Measurements from ENCODE around the gene HOXD12.

Gene HOXD12

DNA sequence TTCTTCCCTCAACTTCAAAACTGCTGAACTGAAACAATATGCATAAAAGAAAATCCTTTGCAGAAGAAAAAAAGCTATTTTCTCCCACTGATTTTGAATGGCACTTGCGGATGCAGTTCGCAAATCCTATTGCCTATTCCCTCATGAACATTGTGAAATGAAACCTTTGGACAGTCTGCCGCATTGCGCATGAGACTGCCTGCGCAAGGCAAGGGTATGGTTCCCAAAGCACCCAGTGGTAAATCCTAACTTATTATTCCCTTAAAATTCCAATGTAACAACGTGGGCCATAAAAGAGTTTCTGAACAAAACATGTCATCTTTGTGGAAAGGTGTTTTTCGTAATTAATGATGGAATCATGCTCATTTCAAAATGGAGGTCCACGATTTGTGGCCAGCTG is 38.3 kb downstream of the HOXD12 start:
- Histone ChIP-seq H3K4me3 (IDR thresholded peaks at IDR 0.05; ENCODE audit: insufficient read depth, low read depth, low read length) (no peak overlapping the region), H3K9ac (no peak overlapping the region)

DNA sequence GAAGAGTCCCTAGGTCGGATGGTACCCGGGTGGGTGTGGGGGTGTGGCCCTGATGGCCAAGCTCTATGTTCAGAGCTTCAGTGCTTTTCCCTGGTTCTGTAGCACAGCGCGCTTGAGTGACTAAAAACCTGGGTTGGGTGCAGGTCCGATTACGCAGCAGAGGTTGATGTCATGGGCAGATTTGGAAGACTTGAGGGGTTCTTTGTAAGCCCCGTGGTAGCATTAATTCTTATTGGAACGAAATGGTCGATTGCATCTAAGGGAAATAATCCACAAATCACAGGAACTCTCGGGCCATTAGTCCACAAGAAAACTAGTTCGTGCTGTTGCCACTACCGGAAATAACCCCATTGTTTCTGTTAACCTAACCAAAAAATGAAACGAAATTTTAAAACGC is 38.9 kb downstream of the HOXD12 start:
- Histone ChIP-seq H4K20me1 (ENCODE audit: insufficient read depth) (no peaks in the 10 kb centered on the region), H2AFZ (ENCODE audit: low read depth) (no peak overlapping the region), H3K27me3 (ENCODE audit: insufficient read depth, low read depth) (no peaks in the 10 kb centered on the region), H3K79me2 (ENCODE audit: insufficient read depth, low read depth) (no peaks in the 10 kb centered on the region), H3K36me3 (ENCODE audit: insufficient read depth) (no peaks in the 10 kb centered on the region), H3K4me1 (ENCODE audit: low read depth, poor library complexity, severe bottlenecking) (peaks cover 34% of the 10 kb centered on the region), H3K4me3 (IDR thresholded peaks at IDR 0.05; ENCODE audit: insufficient read depth, low read depth, low read length) (no peak overlapping the region), H3K4me2 (no peak overlapping the region), H3K27ac (no peak overlapping the region), H3K9ac (no peak overlapping the region)
- no peak for TF ChIP-seq CTCF (conservative IDR thresholded peaks at IDR 0.05; ENCODE audit: low read depth, low read length)

More for the DNA sequence above, 38.3 kb downstream of the HOXD12 start:
- no peaks in the 10 kb centered on the region for H3K36me3 ChIP-seq (ENCODE audit: insufficient read depth)
- H4K20me1 ChIP-seq (ENCODE audit: insufficient read depth): no peaks in the 10 kb centered on the region
- H3K27me3 ChIP-seq (ENCODE audit: insufficient read depth, low read depth): no peaks in the 10 kb centered on the region
- no peaks in the 10 kb centered on the region for H3K79me2 ChIP-seq (ENCODE audit: insufficient read depth, low read depth)
- no peak overlapping the region for H3K27ac ChIP-seq
- no peak overlapping the region for H2AFZ ChIP-seq (ENCODE audit: low read depth)
- H3K4me1 ChIP-seq (ENCODE audit: low read depth, poor library complexity, severe bottlenecking): peaks cover 34% of the 10 kb centered on the region
- no peak for TF ChIP-seq CTCF (conservative IDR thresholded peaks at IDR 0.05; ENCODE audit: low read depth, low read length)
- 0 out of 2 replicates have a peak overlapping the region, but pooled peaks have one; percentile 47 for H3K4me2 ChIP-seq

DNA sequence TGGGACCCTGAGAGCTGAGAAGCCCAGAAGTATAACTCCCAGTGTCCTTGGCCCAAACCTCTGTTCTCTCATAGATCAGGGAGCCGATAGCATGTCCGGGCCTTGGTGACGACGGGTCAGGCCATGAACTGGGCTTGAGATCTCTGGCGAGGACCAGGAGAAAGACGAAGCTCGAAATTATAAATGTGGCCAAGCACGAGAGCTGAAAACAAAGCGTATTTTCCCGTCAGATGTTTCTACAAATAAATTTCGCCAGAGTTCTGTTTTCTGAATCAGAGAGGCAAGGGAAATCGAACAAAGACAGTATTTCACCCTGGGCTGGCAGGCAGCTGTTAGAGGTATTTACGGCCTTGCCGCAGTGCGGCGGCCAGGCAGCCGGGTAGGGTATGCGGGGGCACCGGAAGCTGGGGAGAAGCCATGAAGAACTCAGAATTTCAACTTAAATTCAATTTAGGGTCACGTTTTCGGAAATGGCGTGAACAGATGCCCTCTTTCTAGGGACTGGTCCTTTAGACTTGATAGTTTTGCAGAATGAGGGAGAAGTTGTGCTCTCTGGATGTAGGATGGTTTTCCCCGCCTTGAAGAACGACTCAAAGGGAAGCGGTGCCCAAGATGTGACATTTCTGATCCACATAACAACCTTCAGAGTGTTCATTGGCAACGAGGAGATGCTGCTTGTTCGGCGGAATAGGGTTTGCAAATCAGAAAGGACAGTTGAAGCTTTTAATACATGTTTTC is 39.5 kb downstream of the HOXD12 start:
- Histone ChIP-seq H3K9ac (no peak overlapping the region), H3K79me2 (ENCODE audit: insufficient read depth, low read depth) (no peaks in the 10 kb centered on the region), H3K27me3 (ENCODE audit: insufficient read depth, low read depth) (no peaks in the 10 kb centered on the region), H4K20me1 (ENCODE audit: insufficient read depth) (no peaks in the 10 kb centered on the region), H3K27ac (no peak overlapping the region), H3K4me2 (no peak overlapping the region), H3K4me1 (ENCODE audit: low read depth, poor library complexity, severe bottlenecking) (peaks cover 34% of the 10 kb centered on the region), H3K36me3 (ENCODE audit: insufficient read depth) (no peaks in the 10 kb centered on the region), H2AFZ (ENCODE audit: low read depth) (no peak overlapping the region), H3K4me3 (IDR thresholded peaks at IDR 0.05; ENCODE audit: insufficient read depth, low read depth, low read length) (no peak overlapping the region)
- TF ChIP-seq CTCF (conservative IDR thresholded peaks at IDR 0.05; ENCODE audit: low read depth, low read length): no peak

DNA sequence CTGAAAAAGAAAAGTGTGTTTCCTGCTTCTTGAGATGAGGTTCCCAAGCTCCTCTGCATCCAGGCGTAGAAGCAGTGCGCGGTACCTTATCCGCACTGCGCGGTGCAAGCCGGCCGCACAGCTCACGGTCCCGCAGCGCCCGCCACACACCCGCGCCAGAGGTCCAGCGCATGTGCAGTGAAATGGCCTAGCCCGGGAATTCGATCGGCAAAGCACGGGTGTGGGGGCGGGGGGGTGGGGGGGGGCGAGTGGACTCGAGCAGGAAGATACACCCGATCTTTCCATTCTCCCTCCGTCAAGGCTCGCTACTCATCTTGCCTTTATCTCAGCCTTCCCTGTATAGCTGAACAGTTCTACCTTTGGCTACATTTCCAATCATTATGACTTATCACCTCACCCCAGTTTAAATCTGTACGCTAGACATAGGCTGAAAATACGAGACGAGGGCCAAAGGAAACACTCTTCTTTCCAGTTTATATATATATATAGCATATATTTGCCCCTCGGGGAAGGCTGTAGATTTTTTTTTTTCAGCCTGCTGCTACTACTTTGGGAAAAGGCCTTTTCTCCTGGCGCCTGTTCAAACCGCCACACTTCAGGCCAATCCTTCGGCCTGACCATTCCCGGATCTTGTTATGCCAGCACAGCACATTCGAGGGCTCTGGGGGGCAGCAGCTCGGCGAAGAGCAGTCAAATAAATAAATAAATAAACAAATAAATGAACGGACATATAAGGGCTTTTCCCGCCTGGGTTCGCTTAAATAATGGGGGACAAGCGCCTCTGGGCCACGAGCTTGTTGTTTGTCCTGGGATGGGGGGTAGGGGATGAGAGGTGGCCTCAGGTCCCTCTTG is 40.3 kb downstream of the HOXD12 start:
- H3K4me2 ChIP-seq: peak overlapping the region; percentile 76
- H3K27ac ChIP-seq: no peak overlapping the region; the same call in 1 of the 2 replicates
- no peaks in the 10 kb centered on the region for H4K20me1 ChIP-seq (ENCODE audit: insufficient read depth)
- H3K9ac ChIP-seq: peak overlapping the region; percentile 92; the same call in 1 of the 2 replicates
- H3K27me3 ChIP-seq (ENCODE audit: insufficient read depth, low read depth): no peaks in the 10 kb centered on the region
- no peaks in the 10 kb centered on the region for H3K36me3 ChIP-seq (ENCODE audit: insufficient read depth)
- peaks cover 32% of the 10 kb centered on the region for H3K4me1 ChIP-seq (ENCODE audit: low read depth, poor library complexity, severe bottlenecking)
- TF ChIP-seq CTCF (conservative IDR thresholded peaks at IDR 0.05; ENCODE audit: low read depth, low read length): no peak
- peak overlapping the region; percentile 70 for H3K4me3 ChIP-seq (IDR thresholded peaks at IDR 0.05; ENCODE audit: insufficient read depth, low read depth, low read length)
- peak overlapping the region; percentile 98 for H2AFZ ChIP-seq (ENCODE audit: low read depth)
- H3K79me2 ChIP-seq (ENCODE audit: insufficient read depth, low read depth): no peaks in the 10 kb centered on the region
